Keratinocyte (primary cell): ENCODE results near the gene OCEL1.

Experiments
- EZH2 ChIP-seq: IDR thresholded peaks from one replicate; pipeline ENCODE4 v1.6.1; 2012; ENCODE audit warnings: inconsistent platforms, mild to moderate bottlenecking, low read length, moderate library complexity
- TF ChIP-seq, protein P1 (sequence below), 3 experiments: IDR thresholded peaks in 1 of 3; conservative IDR thresholded peaks in 1 of 3; optimal IDR thresholded peaks in 1 of 3; 2 replicates in 2 of 3; 3 replicates in 1 of 3; pipeline versions ENCODE3 to v1.5.1; 2011; ENCODE audit warnings: low read length in 3 of 3, mild to moderate bottlenecking in 3 of 3, moderate library complexity in 2 of 3, control low read depth in 1 of 3, inconsistent platforms in 1 of 3; ENCODE audit not compliant: insufficient read depth in 2 of 3; ENCODE audit errors: extremely low read depth in 1 of 3

DNA sequence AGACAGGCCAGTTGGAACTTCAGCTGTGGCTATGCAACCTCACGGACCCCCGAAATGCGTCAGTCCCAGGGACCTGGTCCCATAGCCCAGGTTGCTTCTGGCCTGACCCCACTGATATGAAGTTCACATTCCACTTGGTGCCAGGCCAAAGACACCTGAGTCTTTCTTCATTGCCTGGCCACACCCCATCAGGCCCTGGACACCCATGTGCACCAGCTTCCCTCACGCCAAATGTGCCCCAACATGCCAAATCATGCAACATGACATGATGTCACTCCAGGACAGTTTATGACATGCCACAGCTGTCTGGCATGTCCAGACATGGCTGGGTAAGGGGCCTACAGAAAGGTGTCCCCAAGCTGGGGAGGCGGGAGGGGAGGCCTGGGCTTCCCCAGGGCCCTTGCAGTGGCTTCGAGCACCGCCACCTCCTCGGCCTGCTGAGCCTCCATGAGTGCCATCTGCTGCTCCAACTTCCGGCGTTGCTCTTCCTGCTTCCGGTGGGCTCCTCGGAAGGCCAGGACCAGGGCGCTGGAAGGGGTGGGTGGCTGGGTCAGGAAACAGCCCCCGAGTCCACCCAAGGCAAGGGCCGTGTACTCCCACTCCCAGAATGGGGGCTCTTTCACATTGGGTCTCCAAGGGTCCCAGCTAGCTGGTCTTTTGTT, 24.0 kb downstream of the OCEL1 start:
- TF ChIP-seq, protein P1, sequence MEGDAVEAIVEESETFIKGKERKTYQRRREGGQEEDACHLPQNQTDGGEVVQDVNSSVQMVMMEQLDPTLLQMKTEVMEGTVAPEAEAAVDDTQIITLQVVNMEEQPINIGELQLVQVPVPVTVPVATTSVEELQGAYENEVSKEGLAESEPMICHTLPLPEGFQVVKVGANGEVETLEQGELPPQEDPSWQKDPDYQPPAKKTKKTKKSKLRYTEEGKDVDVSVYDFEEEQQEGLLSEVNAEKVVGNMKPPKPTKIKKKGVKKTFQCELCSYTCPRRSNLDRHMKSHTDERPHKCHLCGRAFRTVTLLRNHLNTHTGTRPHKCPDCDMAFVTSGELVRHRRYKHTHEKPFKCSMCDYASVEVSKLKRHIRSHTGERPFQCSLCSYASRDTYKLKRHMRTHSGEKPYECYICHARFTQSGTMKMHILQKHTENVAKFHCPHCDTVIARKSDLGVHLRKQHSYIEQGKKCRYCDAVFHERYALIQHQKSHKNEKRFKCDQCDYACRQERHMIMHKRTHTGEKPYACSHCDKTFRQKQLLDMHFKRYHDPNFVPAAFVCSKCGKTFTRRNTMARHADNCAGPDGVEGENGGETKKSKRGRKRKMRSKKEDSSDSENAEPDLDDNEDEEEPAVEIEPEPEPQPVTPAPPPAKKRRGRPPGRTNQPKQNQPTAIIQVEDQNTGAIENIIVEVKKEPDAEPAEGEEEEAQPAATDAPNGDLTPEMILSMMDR (optimal IDR thresholded peaks at IDR 0.05 in 1 of 3, IDR thresholded peaks at IDR 0.05 in 1 of 3, conservative IDR thresholded peaks at IDR 0.05 in 1 of 3; ENCODE audit: extremely low read depth in 1 of 3, insufficient read depth in 2 of 3, low read length in 3 of 3): no peak
- no peak for TF ChIP-seq EZH2
